Fibroblast of lung (primary cell): ENCODE data around the gene OR52D1.

Source experiments
- EZH2 ChIP-seq: IDR thresholded peaks from 2 replicates; pipeline ENCODE4 v1.5.1; 2012; ENCODE audit warnings: low read length, control low read depth, mild to moderate bottlenecking; ENCODE audit errors: missing control alignments
- TF ChIP-seq, protein P1 (sequence below), 2 donors: IDR thresholded peaks in 1 of 2; conservative IDR thresholded peaks in 1 of 2; 1 replicate in 1 of 2; 2 replicates in 1 of 2; pipeline ENCODE4 v1.5.1; 2011 to 2012; ENCODE audit warnings: low read length in 2 of 2, control low read depth in 1 of 2, inconsistent platforms in 1 of 2, low read depth in 1 of 2, mild to moderate bottlenecking in 1 of 2

- TF ChIP-seq, protein P1, sequence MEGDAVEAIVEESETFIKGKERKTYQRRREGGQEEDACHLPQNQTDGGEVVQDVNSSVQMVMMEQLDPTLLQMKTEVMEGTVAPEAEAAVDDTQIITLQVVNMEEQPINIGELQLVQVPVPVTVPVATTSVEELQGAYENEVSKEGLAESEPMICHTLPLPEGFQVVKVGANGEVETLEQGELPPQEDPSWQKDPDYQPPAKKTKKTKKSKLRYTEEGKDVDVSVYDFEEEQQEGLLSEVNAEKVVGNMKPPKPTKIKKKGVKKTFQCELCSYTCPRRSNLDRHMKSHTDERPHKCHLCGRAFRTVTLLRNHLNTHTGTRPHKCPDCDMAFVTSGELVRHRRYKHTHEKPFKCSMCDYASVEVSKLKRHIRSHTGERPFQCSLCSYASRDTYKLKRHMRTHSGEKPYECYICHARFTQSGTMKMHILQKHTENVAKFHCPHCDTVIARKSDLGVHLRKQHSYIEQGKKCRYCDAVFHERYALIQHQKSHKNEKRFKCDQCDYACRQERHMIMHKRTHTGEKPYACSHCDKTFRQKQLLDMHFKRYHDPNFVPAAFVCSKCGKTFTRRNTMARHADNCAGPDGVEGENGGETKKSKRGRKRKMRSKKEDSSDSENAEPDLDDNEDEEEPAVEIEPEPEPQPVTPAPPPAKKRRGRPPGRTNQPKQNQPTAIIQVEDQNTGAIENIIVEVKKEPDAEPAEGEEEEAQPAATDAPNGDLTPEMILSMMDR (conservative IDR thresholded peaks at IDR 0.05 in 1 of 2, IDR thresholded peaks at IDR 0.05 in 1 of 2; ENCODE audit: low read depth in 1 of 2, low read length in 2 of 2), result no peak
- TF ChIP-seq EZH2, result no peak
Measured at GRCh38 chr11:5524756-5525155, 36.3 kb downstream of the OR52D1 start.
